Activated T-cell treated with anti-CD3 and anti-CD28 coated beads, Interleukin-2, amount 50 U/mL, for 72 hours (primary cell): Measurements from ENCODE around the gene IPO8. TPM values are rescaled to one million over a fixed set of nuclear protein-coding genes. Genes with fewer than 3 reads are reported as not detected.

ENCODE experiments used
- ATAC-seq, 2 donors: fragments of 150-1000 bp; cut with Tn5 transposase; replicated peaks in 1 of 2; 2 replicates each; pipeline ENCODE4 v1.10.0; 2021; ENCODE audit warnings: moderate library complexity in 2 of 2, mild to moderate bottlenecking in 1 of 2
- DNase-seq, 2 donors: peaks; one replicate each; pipeline ENCODE4 v3.0.0; 2021 to 2022; ENCODE audit warnings: mixed read lengths in 1 of 2
- H3K27ac Mint-ChIP-seq: one replicate; pipeline ENCODE4 v1.8.0; 2022; ENCODE audit warnings: mild to moderate bottlenecking, moderate library complexity, mixed read lengths
- H3K27me3 Mint-ChIP-seq: one replicate; pipeline ENCODE4 v1.8.0; 2022; ENCODE audit warnings: low read depth, mixed read lengths
- H3K36me3 Mint-ChIP-seq, 2 donors: one replicate each; pipeline ENCODE4 v1.8.0; 2022; ENCODE audit warnings: mixed read lengths in 2 of 2, mild to moderate bottlenecking in 1 of 2; ENCODE audit not compliant: insufficient read depth in 2 of 2
- H3K4me1 Mint-ChIP-seq: one replicate; pipeline ENCODE4 v1.8.0; 2022; ENCODE audit warnings: low read depth, mixed read lengths
- H3K4me3 Mint-ChIP-seq, 2 donors: one replicate each; pipeline ENCODE4 v1.8.0; 2022; ENCODE audit warnings: mild to moderate bottlenecking in 2 of 2, mixed read lengths in 2 of 2, moderate library complexity in 2 of 2
- H3K9me3 Mint-ChIP-seq, 2 donors: one replicate each; pipeline ENCODE4 v1.8.0; 2022; ENCODE audit warnings: mixed read lengths in 2 of 2
- total RNA-seq, 2 donors: library from RNA; stranded (reverse); gene quantifications; one replicate each; pipeline ENCODE4 v1.2.3, GENCODE V29; 2022

Gene IPO8
- total RNA-seq, 2 donors from 2014 or later, result 39.2 to 46.4 TPM

GRCh38 chr12:30700216-30700900, 4.7 kb upstream of the IPO8 start:
- no peak for ATAC-seq
- H3K4me1 Mint-ChIP-seq, result peaks cover 6% of the 10 kb centered on the region

GRCh38 chr12:30698346-30698745, 2.7 kb upstream of the IPO8 start:
- Mint-ChIP-seq H3K36me3 (peaks cover 0 to 3% of the 10 kb centered on the region in 2 donors), H3K27me3 (peaks cover 6% of the 10 kb centered on the region), H3K27ac (no peak overlapping the region), H3K4me3 (no peak overlapping the region), H3K4me1 (peaks cover 17% of the 10 kb centered on the region), H3K9me3 (no peaks in the 10 kb centered on the region)
- no peak for ATAC-seq
- no peak for DNase-seq

More at GRCh38 chr12:30700216-30700900, 4.7 kb upstream of the IPO8 start:
- Mint-ChIP-seq H3K36me3 (peaks cover 0 to 3% of the 10 kb centered on the region in 2 donors), H3K27me3 (peaks cover 6% of the 10 kb centered on the region), H3K27ac (no peak overlapping the region), H3K4me3 (no peak overlapping the region), H3K9me3 (no peaks in the 10 kb centered on the region)
- DNase-seq, result no peak

- Mint-ChIP-seq H3K4me1 (peaks cover 31% of the 10 kb centered on the region), H3K27me3 (peaks cover 6% of the 10 kb centered on the region), H3K27ac (no peak overlapping the region), H3K4me3 (peak overlapping the region; percentile 7 to 11), H3K9me3 (no peaks in the 10 kb centered on the region), H3K36me3 (peaks cover 0 to 3% of the 10 kb centered on the region in 2 donors)
- DNase-seq (no peak), ATAC-seq (no peak)
Observed at GRCh38 chr12:30696943-30697342, 1.3 kb upstream of the IPO8 start.

DNA sequence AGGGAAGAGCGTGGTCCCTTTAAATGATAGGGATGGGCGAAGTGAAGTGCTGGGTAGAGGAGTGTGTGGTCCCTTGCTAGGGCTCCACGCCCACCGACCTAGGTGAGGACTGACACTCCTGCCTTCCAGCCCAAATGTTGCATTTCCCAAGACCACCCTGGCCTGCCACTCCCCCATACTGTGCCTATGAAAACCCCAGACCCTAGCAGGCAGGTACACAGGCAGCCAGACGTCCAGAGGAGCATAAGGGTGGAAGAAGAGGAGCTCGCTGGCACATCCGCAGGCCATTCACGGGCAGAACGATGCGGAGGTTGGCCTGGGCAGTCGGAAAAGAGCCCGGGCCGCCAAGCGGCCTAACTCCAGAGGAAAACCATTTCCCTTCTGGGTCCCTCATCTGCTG, 817 bp upstream of the IPO8 start:
- ATAC-seq (no peak), DNase-seq (no peak)
- H3K4me3 Mint-ChIP-seq, result peak overlapping the region; percentile 93 to 95
- H3K4me1 Mint-ChIP-seq, result peaks cover 36% of the 10 kb centered on the region
- H3K9me3 Mint-ChIP-seq, result no peaks in the 10 kb centered on the region
- peaks cover 0 to 3% of the 10 kb centered on the region in 2 donors for H3K36me3 Mint-ChIP-seq
- peak overlapping the region; percentile 99 for H3K27ac Mint-ChIP-seq
- peaks cover 6% of the 10 kb centered on the region for H3K27me3 Mint-ChIP-seq

GRCh38 chr12:30696103-30696408, 387 bp upstream of the IPO8 start:
- no peak for DNase-seq
- peaks cover 40% of the 10 kb centered on the region for H3K4me1 Mint-ChIP-seq
- peaks cover 0 to 3% of the 10 kb centered on the region in 2 donors for H3K36me3 Mint-ChIP-seq
- no peaks in the 10 kb centered on the region for H3K9me3 Mint-ChIP-seq
- H3K27ac Mint-ChIP-seq, result peak overlapping the region; percentile 99
- peaks cover 6% of the 10 kb centered on the region for H3K27me3 Mint-ChIP-seq
- peak in 1 of 2 donors; percentile 43 for ATAC-seq
- peak overlapping the region; percentile 93 to 95 for H3K4me3 Mint-ChIP-seq

GRCh38 chr12:30694412-30695198, 1.1 kb downstream of the IPO8 start:
- peak in 1 of 2 donors; percentile 38 for ATAC-seq
- Mint-ChIP-seq H3K36me3 (peaks cover 2 to 3% of the 10 kb centered on the region in 2 donors), H3K4me1 (peaks cover 42% of the 10 kb centered on the region), H3K27ac (peak overlapping the region; percentile 91), H3K9me3 (no peaks in the 10 kb centered on the region), H3K27me3 (peaks cover 6% of the 10 kb centered on the region), H3K4me3 (peak overlapping the region; percentile 93 to 95)
- DNase-seq, result peak; percentile 12

GRCh38 chr12:30692470-30692869, 3.2 kb downstream of the IPO8 start:
- no peak overlapping the region for H3K4me3 Mint-ChIP-seq
- H3K36me3 Mint-ChIP-seq, result peaks cover 2 to 3% of the 10 kb centered on the region in 2 donors
- DNase-seq (no peak), ATAC-seq (no peak)
- no peak overlapping the region for H3K27ac Mint-ChIP-seq
- no peaks in the 10 kb centered on the region for H3K9me3 Mint-ChIP-seq
- H3K27me3 Mint-ChIP-seq, result no peaks in the 10 kb centered on the region
- H3K4me1 Mint-ChIP-seq, result peaks cover 48% of the 10 kb centered on the region

DNA sequence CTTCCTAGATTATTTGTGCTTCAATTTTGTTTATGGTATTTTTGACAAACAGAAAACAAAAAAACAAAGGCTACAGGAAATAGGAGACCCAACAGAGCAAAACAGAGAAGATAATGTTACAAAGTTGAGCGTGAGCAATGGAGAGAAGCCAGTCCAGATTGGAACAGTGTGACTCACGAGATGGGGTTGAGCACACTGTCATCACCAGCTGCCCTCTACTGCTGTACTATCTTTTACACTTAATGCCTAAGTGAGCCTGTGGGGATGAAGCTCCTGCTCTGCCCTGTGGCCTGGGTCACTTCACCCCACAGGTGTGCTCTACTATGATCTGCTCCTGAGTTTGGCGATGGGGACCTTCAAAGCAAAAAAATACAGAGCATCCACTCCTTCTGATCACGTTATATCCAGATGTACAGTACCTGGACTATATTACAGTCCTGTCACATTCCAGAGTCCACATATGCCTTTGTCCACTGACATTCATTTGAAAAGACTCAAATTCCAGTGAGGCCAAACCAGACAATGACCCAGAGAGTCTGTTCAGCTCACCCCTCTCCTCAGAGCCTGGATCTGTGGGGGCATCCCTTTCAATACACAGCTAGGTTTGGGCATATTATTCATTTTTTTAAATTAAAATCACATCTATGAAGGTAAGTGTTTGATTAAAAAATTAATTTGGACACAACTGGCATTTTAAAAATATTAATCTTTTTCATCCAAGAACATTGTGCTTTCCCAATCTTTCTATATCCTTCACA, 4.4 kb downstream of the IPO8 start:
- Mint-ChIP-seq H3K4me1 (peaks cover 50% of the 10 kb centered on the region), H3K9me3 (no peaks in the 10 kb centered on the region), H3K36me3 (peaks cover 2 to 3% of the 10 kb centered on the region in 2 donors), H3K4me3 (no peak overlapping the region), H3K27me3 (no peaks in the 10 kb centered on the region), H3K27ac (peak overlapping the region; percentile 13)
- no peak for DNase-seq
- no peak for ATAC-seq

DNA sequence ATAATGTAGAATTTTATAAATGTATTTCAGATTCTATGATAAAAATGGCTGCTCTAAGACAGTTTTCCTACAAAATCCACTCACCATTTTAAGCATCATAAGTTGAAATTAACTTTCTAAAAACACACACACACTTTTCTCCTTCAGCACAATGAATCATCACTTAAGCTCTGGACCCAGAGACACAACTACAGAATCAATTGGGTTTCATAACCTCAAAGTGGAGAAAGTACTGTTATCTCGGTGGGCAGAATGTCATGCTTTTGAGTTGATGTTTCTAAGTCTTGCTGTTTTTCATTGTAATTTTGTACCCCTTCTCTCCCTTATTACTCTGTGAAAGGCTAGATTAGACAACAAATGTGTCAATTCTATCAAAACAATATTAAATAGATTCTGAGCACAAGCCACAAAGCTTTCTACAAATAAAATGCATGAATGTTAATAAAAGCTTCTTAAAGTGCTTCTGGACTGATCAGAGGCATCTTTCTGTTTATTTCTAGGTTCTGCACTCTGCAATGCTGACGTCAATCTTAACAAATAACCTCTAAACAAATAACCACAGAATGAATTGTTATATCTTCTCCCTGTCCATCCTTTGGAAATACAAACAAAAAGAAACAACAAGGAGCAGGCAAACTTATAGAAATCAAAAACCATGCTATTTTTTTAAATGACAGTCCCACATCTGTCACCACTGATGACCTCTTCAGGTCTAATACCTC, 8.2 kb downstream of the IPO8 start:
- Mint-ChIP-seq H3K27ac (peak overlapping the region; percentile 60), H3K36me3 (peaks cover 1 to 4% of the 10 kb centered on the region in 2 donors)
- ATAC-seq, result no peak

GRCh38 chr12:30679241-30679640, 16.4 kb downstream of the IPO8 start:
- H3K4me3 Mint-ChIP-seq, result no peak overlapping the region
- ATAC-seq (no peak), DNase-seq (no peak)
- H3K27me3 Mint-ChIP-seq, result no peaks in the 10 kb centered on the region
- H3K9me3 Mint-ChIP-seq, result no peaks in the 10 kb centered on the region
- no peaks in the 10 kb centered on the region for H3K4me1 Mint-ChIP-seq
- no peak overlapping the region for H3K27ac Mint-ChIP-seq
- peaks cover 4 to 14% of the 10 kb centered on the region in 2 donors for H3K36me3 Mint-ChIP-seq

More for the DNA sequence above, 8.2 kb downstream of the IPO8 start:
- DNase-seq, result no peak
- no peaks in the 10 kb centered on the region for H3K27me3 Mint-ChIP-seq
- no peak overlapping the region for H3K4me3 Mint-ChIP-seq
- H3K4me1 Mint-ChIP-seq, result peaks cover 26% of the 10 kb centered on the region
- no peaks in the 10 kb centered on the region for H3K9me3 Mint-ChIP-seq

- no peak overlapping the region for H3K4me3 Mint-ChIP-seq
- H3K27ac Mint-ChIP-seq, result no peak overlapping the region
- DNase-seq (no peak), ATAC-seq (no peak)
- H3K27me3 Mint-ChIP-seq, result no peaks in the 10 kb centered on the region
- no peaks in the 10 kb centered on the region for H3K9me3 Mint-ChIP-seq
- H3K36me3 Mint-ChIP-seq, result peaks cover 3 to 14% of the 10 kb centered on the region in 2 donors
- no peaks in the 10 kb centered on the region for H3K4me1 Mint-ChIP-seq
Observed at GRCh38 chr12:30678221-30678620, 17.4 kb downstream of the IPO8 start.

GRCh38 chr12:30661210-30661609, 34.5 kb downstream of the IPO8 start:
- H3K27ac Mint-ChIP-seq, result peak overlapping the region; percentile 65

More at GRCh38 chr12:30661210-30661609, 34.5 kb downstream of the IPO8 start:
- no peaks in the 10 kb centered on the region for H3K9me3 Mint-ChIP-seq
- no peaks in the 10 kb centered on the region for H3K4me1 Mint-ChIP-seq
- no peak overlapping the region for H3K4me3 Mint-ChIP-seq
- H3K36me3 Mint-ChIP-seq, result peaks cover 4 to 6% of the 10 kb centered on the region in 2 donors
- DNase-seq (no peak), ATAC-seq (no peak)
- H3K27me3 Mint-ChIP-seq, result no peaks in the 10 kb centered on the region
